CD4-positive, CD25-positive, alpha-beta regulatory T cell (primary cell): ENCODE data around the gene SREBF2. TPM values are rescaled to one million over a fixed set of nuclear protein-coding genes. Genes with fewer than 3 reads are reported as not detected.
"Not testable (repeated sequence)": the region's sequence is repeated elsewhere in the genome, so short reads cannot be mapped to it uniquely, and the experiment has no call there.

Source experiments
- ATAC-seq, 2 donors: fragments of 150-1000 bp; cut with Tn5 transposase; one replicate each; pipeline ENCODE4 v1.10.0; 2021; ENCODE audit warnings: low read depth in 2 of 2, moderate number of reproducible peaks in 2 of 2, moderate library complexity in 1 of 2
- DNase-seq, 3 donors: peaks; one replicate each; pipeline versions ENCODE4 v3.0.0 to v3.0.0-alpha.2; 2012 to 2022; ENCODE audit warnings: mixed read lengths in 1 of 3
- H3K27ac ChIP-seq: one replicate; pipeline ENCODE4 v1.7.0; 2013; ENCODE audit warnings: mild to moderate bottlenecking, low read length; ENCODE audit not compliant: insufficient read depth, poor library complexity, severe bottlenecking
- H3K27me3 ChIP-seq: one replicate; pipeline ENCODE4 v1.7.0; 2013; ENCODE audit warnings: low read length; ENCODE audit not compliant: control insufficient read depth, insufficient read depth
- H3K36me3 ChIP-seq: one replicate; pipeline ENCODE4 v1.7.0; 2013; ENCODE audit warnings: mild to moderate bottlenecking, low read length, moderate library complexity; ENCODE audit not compliant: control insufficient read depth, insufficient read depth
- H3K4me1 ChIP-seq: 2 replicates; pipeline ENCODE4 v1.7.0; 2013; ENCODE audit warnings: mild to moderate bottlenecking, low read length; ENCODE audit not compliant: insufficient read depth, control insufficient read depth, poor library complexity, severe bottlenecking
- H3K4me3 ChIP-seq: one replicate; pipeline ENCODE4 v1.7.0; 2013; ENCODE audit warnings: low read depth, mild to moderate bottlenecking, low read length, moderate library complexity
- H3K9me3 ChIP-seq, 2 experiments: 1 replicate in 1 of 2; 2 replicates in 1 of 2; pipeline ENCODE4 v1.7.0; 2013; ENCODE audit warnings: low read length in 2 of 2, mild to moderate bottlenecking in 1 of 2, moderate library complexity in 1 of 2; ENCODE audit not compliant: control insufficient read depth in 2 of 2
- H3K27ac Mint-ChIP-seq, 3 donors: one replicate each; pipeline ENCODE4 v1.8.0; 2020 to 2022; ENCODE audit warnings: mild to moderate bottlenecking in 3 of 3, mixed read lengths in 3 of 3, moderate library complexity in 2 of 3
- H3K27me3 Mint-ChIP-seq: one replicate; pipeline ENCODE4 v1.8.0; 2022; ENCODE audit warnings: mild to moderate bottlenecking, mixed read lengths
- H3K36me3 Mint-ChIP-seq: one replicate; pipeline ENCODE4 v1.8.0; 2020; ENCODE audit warnings: mixed read lengths
- H3K4me1 Mint-ChIP-seq, 4 donors: one replicate each; pipeline ENCODE4 v1.8.0; 2020 to 2022; ENCODE audit warnings: mixed read lengths in 4 of 4, mild to moderate bottlenecking in 1 of 4
- H3K4me3 Mint-ChIP-seq, 4 donors: one replicate each; pipeline ENCODE4 v1.8.0; 2020 to 2022; ENCODE audit warnings: mild to moderate bottlenecking in 4 of 4, mixed read lengths in 4 of 4, moderate library complexity in 3 of 4
- H3K9me3 Mint-ChIP-seq, 7 donors: one replicate each; pipeline ENCODE4 v1.8.0; 2020 to 2022; ENCODE audit warnings: mixed read lengths in 7 of 7, mild to moderate bottlenecking in 3 of 7, moderate library complexity in 2 of 7
- polyA plus RNA-seq, 4 donors: library from polyadenylated mRNA; unstranded; fragments of 300-500 nt; fragmentation: Illumina TruSeq; gene quantifications; one replicate each; pipeline ENCODE4 v1.2.3, GENCODE V29; 2021
- total RNA-seq: library from RNA; stranded (reverse); gene quantifications from one replicate; pipeline ENCODE4 v1.2.3, GENCODE V29; 2022

The SREBF2 gene
- total and polyA plus RNA-seq, 5 donors from 2014 or later = 12.8 to 98.6 (median 13.8) TPM

GRCh38 chr22:41943661-41944209 is 110.8 kb downstream of the SREBF2 start:
- H3K4me1 ChIP-seq = peaks cover 45% of the 10 kb centered on the region
- Mint-ChIP-seq H3K27me3 (peaks cover 4% of the 10 kb centered on the region), H3K4me3 (peak overlapping the region in 3 of 4 donors; percentile 7 to 77 (median 66))

GRCh38 chr22:41946629-41947423 is 113.9 kb downstream of the SREBF2 start, which contains the start of gene CENPM:
CENPM (minus strand) TSS chr22:41947152; CDS start chr22:41947076, 76 bp downstream.
- no peaks in the 10 kb centered on the region for H3K27me3 ChIP-seq
- Mint-ChIP-seq H3K27me3 (no peaks in the 10 kb centered on the region), H3K36me3 (no peaks in the 10 kb centered on the region), H3K4me1 (peaks cover 0 to 31% (median 19%) of the 10 kb centered on the region in 4 donors), H3K9me3 (no peaks in the 10 kb centered on the region), H3K4me3 (peak within 1 kb of the TSS; percentile 95 to 98 (median 96)), H3K27ac (peak within 1 kb of the TSS; percentile 60 to 91 (median 86))
- ATAC-seq (peak; percentile 93 to 95), DNase-seq (peak; percentile 84 to 95 (median 88))
- peak within 1 kb of the TSS; percentile 63 for H3K27ac ChIP-seq
- H3K9me3 ChIP-seq = no peaks in the 10 kb centered on the region
- H3K4me3 ChIP-seq = peak within 1 kb of the TSS; percentile 74
- H3K36me3 ChIP-seq = no peaks in the 10 kb centered on the region
- peaks cover 21% of the 10 kb centered on the region for H3K4me1 ChIP-seq

More at GRCh38 chr22:41943661-41944209, 110.8 kb downstream of the SREBF2 start:
- no peaks in the 10 kb centered on the region for H3K27me3 ChIP-seq
- H3K36me3 ChIP-seq = no peaks in the 10 kb centered on the region
- no peaks in the 10 kb centered on the region for H3K9me3 ChIP-seq
- Mint-ChIP-seq H3K4me1 (peaks cover 9 to 62% (median 42%) of the 10 kb centered on the region in 4 donors), H3K9me3 (no peaks in the 10 kb centered on the region), H3K36me3 (no peaks in the 10 kb centered on the region), H3K27ac (peak overlapping the region in 2 of 3 donors; percentile 57 to 81)
- H3K4me3 ChIP-seq = no peak overlapping the region
- ATAC-seq = no peak
- DNase-seq = no peak
- H3K27ac ChIP-seq = peak overlapping the region; percentile 10

- Histone ChIP-seq H3K9me3 (no peaks in the 10 kb centered on the region), H3K27me3 (no peaks in the 10 kb centered on the region), H3K27ac (peak overlapping the region; percentile 63), H3K4me1 (peaks cover 21% of the 10 kb centered on the region), H3K4me3 (peak overlapping the region; percentile 74), H3K36me3 (no peaks in the 10 kb centered on the region)
- Mint-ChIP-seq H3K9me3 (no peaks in the 10 kb centered on the region), H3K4me3 (peak overlapping the region in 3 of 4 donors; percentile 95 to 97 (median 96)), H3K27me3 (no peaks in the 10 kb centered on the region), H3K4me1 (peaks cover 0 to 29% (median 18%) of the 10 kb centered on the region in 4 donors), H3K36me3 (no peaks in the 10 kb centered on the region), H3K27ac (peak overlapping the region in 2 of 3 donors; percentile 86 to 91)
- ATAC-seq (no peak), DNase-seq (no peak)
These were observed 114.6 kb downstream of the SREBF2 start for GRCh38 chr22:41947424-41948080.

- no peak overlapping the region for H3K27ac Mint-ChIP-seq
- H3K4me3 Mint-ChIP-seq = peak overlapping the region in 1 of 4 donors; percentile 64
These were observed 115.2 kb downstream of the SREBF2 start for GRCh38 chr22:41948142-41948541.

GRCh38 chr22:41948928-41949296 is 116.0 kb downstream of the SREBF2 start:
- H3K27me3 Mint-ChIP-seq, H3K4me3 ChIP-seq, H3K27ac ChIP-seq, H3K27ac Mint-ChIP-seq, ATAC-seq, DNase-seq, H3K9me3 Mint-ChIP-seq, H3K9me3 ChIP-seq, H3K27me3 ChIP-seq, H3K36me3 ChIP-seq, H3K4me3 Mint-ChIP-seq, H3K36me3 Mint-ChIP-seq: not testable (repeated sequence)
- H3K4me1 ChIP-seq = peaks cover 21% of the 10 kb centered on the region
- H3K4me1 Mint-ChIP-seq = peaks cover 0 to 25% (median 15%) of the 10 kb centered on the region in 4 donors

More at GRCh38 chr22:41948142-41948541, 115.2 kb downstream of the SREBF2 start:
- Histone ChIP-seq H3K36me3 (no peaks in the 10 kb centered on the region), H3K9me3 (no peaks in the 10 kb centered on the region), H3K27ac (no peak overlapping the region), H3K4me3 (no peak overlapping the region), H3K27me3 (no peaks in the 10 kb centered on the region), H3K4me1 (peaks cover 21% of the 10 kb centered on the region)
- Mint-ChIP-seq H3K4me1 (peaks cover 0 to 29% (median 18%) of the 10 kb centered on the region in 4 donors), H3K27me3 (no peaks in the 10 kb centered on the region), H3K36me3 (no peaks in the 10 kb centered on the region), H3K9me3 (no peaks in the 10 kb centered on the region)
- ATAC-seq (no peak), DNase-seq (no peak)

- DNase-seq (no peak), ATAC-seq (no peak)
- no peaks in the 10 kb centered on the region for H3K36me3 Mint-ChIP-seq
- Histone ChIP-seq H3K4me1 (peaks cover 21% of the 10 kb centered on the region), H3K27me3 (no peaks in the 10 kb centered on the region), H3K27ac (no peak overlapping the region), H3K36me3 (no peaks in the 10 kb centered on the region), H3K4me3 (no peak overlapping the region), H3K9me3 (no peaks in the 10 kb centered on the region)
- peak overlapping the region in 1 of 3 donors; percentile 78 for H3K27ac Mint-ChIP-seq
- no peaks in the 10 kb centered on the region for H3K9me3 Mint-ChIP-seq
- no peak overlapping the region for H3K4me3 Mint-ChIP-seq
- peaks cover 0 to 24% (median 14%) of the 10 kb centered on the region in 4 donors for H3K4me1 Mint-ChIP-seq
- no peaks in the 10 kb centered on the region for H3K27me3 Mint-ChIP-seq
These were observed 116.5 kb downstream of the SREBF2 start for GRCh38 chr22:41949297-41949965.

GRCh38 chr22:41951898-41952474 is 119.1 kb downstream of the SREBF2 start, which contains the start of gene SMIM45:
SMIM45 (plus strand) TSS chr22:41952150.
- Mint-ChIP-seq H3K4me3 (no peak within 1 kb of the TSS), H3K4me1 (peaks cover 0 to 8% (median 3%) of the 10 kb centered on the region in 4 donors), H3K36me3 (no peaks in the 10 kb centered on the region), H3K27me3 (no peaks in the 10 kb centered on the region), H3K9me3 (no peaks in the 10 kb centered on the region), H3K27ac (peak within 1 kb of the TSS in 1 of 3 donors; percentile 65)
- H3K36me3 ChIP-seq = no peaks in the 10 kb centered on the region
- H3K27ac ChIP-seq = no peak within 1 kb of the TSS
- no peak within 1 kb of the TSS for H3K4me3 ChIP-seq
- H3K4me1 ChIP-seq = peaks cover 6% of the 10 kb centered on the region
- DNase-seq (no peak), ATAC-seq (no peak)
- H3K27me3 ChIP-seq = no peaks in the 10 kb centered on the region
- H3K9me3 ChIP-seq = no peaks in the 10 kb centered on the region
